ENCODE results near the gene NTM. TPM values are rescaled to one million over a fixed set of nuclear protein-coding genes. Genes with fewer than 3 reads are reported as not detected.

Gene NTM
- total and polyA plus RNA-seq, 8 donors, result 0.04 to 4.4 (median 0.50) TPM

GRCh38 chr11:131807876-131808275 lies 437.5 kb downstream of the NTM start:
- ATAC-seq, result no peak
- 54 to 71% methylated on average over 2 of the region's 2 CpGs for WGBS, 2 donors
- no peak for TF ChIP-seq CTCF (IDR thresholded peaks at IDR 0.05)
- no peak for DNase-seq
- Histone ChIP-seq H3K4me3 (no peak overlapping the region), H3K27me3 (peaks cover 0 to 3% (median 0%) of the 10 kb centered on the region in 4 donors), H3K27ac (no peak overlapping the region), H3K4me1 (no peaks in the 10 kb centered on the region), H3K9me3 (no peaks in the 10 kb centered on the region), H3K36me3 (no peaks in the 10 kb centered on the region)
- FAIRE-seq, result no peak
- intact Hi-C loops (cut with DNase I), result no loop called here

- Histone ChIP-seq H3K4me3 (no peak overlapping the region), H3K27me3 (peaks cover 0 to 3% (median 0%) of the 10 kb centered on the region in 4 donors), H3K27ac (no peak overlapping the region), H3K4me1 (no peaks in the 10 kb centered on the region), H3K36me3 (no peaks in the 10 kb centered on the region), H3K9me3 (no peaks in the 10 kb centered on the region)
- DNase-seq (no peak), ATAC-seq (no peak), FAIRE-seq (no peak)
- intact Hi-C loops (cut with DNase I), result no loop called here
- no peak for TF ChIP-seq CTCF (IDR thresholded peaks at IDR 0.05)
- WGBS, 2 donors, result 53 to 56% methylated on average over 6 of the region's 6 CpGs
Observed at GRCh38 chr11:131808470-131808869, 438.1 kb downstream of the NTM start.

- intact Hi-C loops (cut with DNase I), result no loop called here
- DNase-seq (no peak), FAIRE-seq (no peak), ATAC-seq (no peak)
- no peaks in the 10 kb centered on the region for H3K4me1 ChIP-seq
- 52 to 58% methylated on average over 11 of the region's 11 CpGs for WGBS, 2 donors
- H3K27ac ChIP-seq, result no peak overlapping the region
- peaks cover 0 to 3% (median 0%) of the 10 kb centered on the region in 4 donors for H3K27me3 ChIP-seq
- H3K36me3 ChIP-seq, result no peaks in the 10 kb centered on the region
- H3K4me3 ChIP-seq, result no peak overlapping the region
- no peak for TF ChIP-seq CTCF (IDR thresholded peaks at IDR 0.05)
- no peaks in the 10 kb centered on the region for H3K9me3 ChIP-seq
Observed at GRCh38 chr11:131809203-131809918, 438.9 kb downstream of the NTM start.

- Histone ChIP-seq H3K27ac (no peak overlapping the region), H3K36me3 (no peaks in the 10 kb centered on the region), H3K27me3 (peaks cover 0 to 3% (median 0%) of the 10 kb centered on the region in 4 donors), H3K4me1 (no peaks in the 10 kb centered on the region), H3K4me3 (no peak overlapping the region), H3K9me3 (no peaks in the 10 kb centered on the region)
- intact Hi-C loops (cut with DNase I), result no loop called here
- no peak for ATAC-seq
- no peak for FAIRE-seq
- DNase-seq, result no peak
- no peak for TF ChIP-seq CTCF (IDR thresholded peaks at IDR 0.05)
- WGBS, 2 donors, result 29 to 30% methylated on average over 3 of the region's 3 CpGs
Observed at GRCh38 chr11:131810541-131810940, 440.1 kb downstream of the NTM start.

GRCh38 chr11:131811383-131811782 lies 441.0 kb downstream of the NTM start:
- H3K4me3 ChIP-seq, result no peak overlapping the region
- WGBS, 2 donors, result 21 to 24% methylated on average over 3 of the region's 3 CpGs
- no peaks in the 10 kb centered on the region for H3K4me1 ChIP-seq
- FAIRE-seq, result no peak
- H3K27ac ChIP-seq, result no peak overlapping the region
- TF ChIP-seq CTCF (IDR thresholded peaks at IDR 0.05), result no peak
- intact Hi-C loops (cut with DNase I), result no loop called here
- no peaks in the 10 kb centered on the region for H3K27me3 ChIP-seq
- no peaks in the 10 kb centered on the region for H3K36me3 ChIP-seq
- H3K9me3 ChIP-seq, result no peaks in the 10 kb centered on the region
- no peak for DNase-seq
- no peak for ATAC-seq
